GM12878 (cell line): ENCODE data around the gene ASRGL1. TPM values are rescaled to one million over a fixed set of nuclear protein-coding genes. Genes with fewer than 3 reads are reported as not detected.

Experiments used
- ATAC-seq: fragments of 200-7000 bp; cut with Tn5 transposase; 3 replicates; pipeline ENCODE4 v1.9.1; 2020; ENCODE audit warnings: mild to moderate bottlenecking, moderate library complexity
- BruUV-seq: library from RNA; stranded (reverse); fragments of 400-500 nt; replicated peaks from 2 replicates; lab custom pipeline; 2021; lab: Mats Ljungman, UMichigan
- CTCF ChIA-PET: fragments of 300-600 bp; sonication (Branson Sonifier 250); formaldehyde crosslinking; extraction: SDS; loops from one replicate; lab custom pipeline; 2021; ENCODE audit warnings: inconsistent platforms; lab: Yijun Ruan, JAX
- POLR2A ChIA-PET: fragments of 350-600 bp; formaldehyde crosslinking; extraction: SDS; loops from one replicate; lab custom pipeline; 2021; ENCODE audit warnings: inconsistent platforms; lab: Charles Lee
- RAD21 ChIA-PET: fragments of 300-600 bp; sonication (Branson Sonifier 250); formaldehyde crosslinking; loops from one replicate; lab custom pipeline; 2023; ENCODE audit warnings: antibody characterized with exemption; ENCODE audit not compliant: unreplicated experiment; lab: Charles Lee
- SMC1A ChIA-PET: fragments of 300-600 bp; sonication (Branson Sonifier 250); formaldehyde crosslinking; loops from one replicate; lab custom pipeline; 2023; ENCODE audit not compliant: unreplicated experiment, uncharacterized antibody; lab: Charles Lee
- DNase-seq: peaks from one replicate; pipeline ENCODE4 v3.0.0-alpha.2; 2011; ENCODE audit warnings: low read depth, low spot score
- FAIRE-seq: peaks from 3 replicates; lab custom pipeline; 2011; peaks lifted over from hg19 to GRCh38; lab: Jason Lieb, UNC
- H2AFZ ChIP-seq: 2 replicates; pipeline ENCODE4 v1.6.0; 2011; ENCODE audit warnings: low read depth, low read length, control low read depth; ENCODE audit not compliant: control insufficient read depth
- H3K27ac ChIP-seq: 2 replicates; pipeline ENCODE4 v1.5.1; 2011; ENCODE audit warnings: control low read depth; ENCODE audit not compliant: control insufficient read depth, insufficient read depth
- H3K27me3 ChIP-seq, 2 experiments: replicated peaks in 1 of 2; 2 replicates each; pipeline versions ENCODE4 v1.6.0 to v1.6.1; 2011; ENCODE audit warnings: low read length in 1 of 2; ENCODE audit not compliant: control insufficient read depth in 2 of 2, insufficient read depth in 2 of 2
- H3K36me3 ChIP-seq, 2 experiments: 2 replicates each; pipeline ENCODE4 v1.5.1; 2011; ENCODE audit warnings: low read length in 1 of 2; ENCODE audit not compliant: control insufficient read depth in 2 of 2, insufficient read depth in 2 of 2
- H3K4me1 ChIP-seq: 2 replicates; pipeline ENCODE4 v1.6.1; 2011; ENCODE audit warnings: mild to moderate bottlenecking, low read length, moderate library complexity, mixed read lengths; ENCODE audit not compliant: control insufficient read depth, insufficient read depth
- H3K4me2 ChIP-seq: 2 replicates; pipeline ENCODE4 v1.6.0; 2011; ENCODE audit warnings: control low read depth; ENCODE audit not compliant: control insufficient read depth, insufficient read depth
- H3K4me3 ChIP-seq: fragments of 200-600 bp; sonication (generic); 2 replicates; pipeline ENCODE4 v1.5.1; 2016
- H3K79me2 ChIP-seq: 2 replicates; pipeline ENCODE4 v1.6.0; 2011; ENCODE audit warnings: low read length; ENCODE audit not compliant: control insufficient read depth, insufficient read depth
- H3K9ac ChIP-seq: 2 replicates; pipeline ENCODE4 v1.8.0; 2011; ENCODE audit warnings: low read length, control low read depth, mixed read lengths; ENCODE audit not compliant: control insufficient read depth, insufficient read depth
- H3K9me3 ChIP-seq: replicated peaks from 3 replicates; pipeline ENCODE4 v1.5.1; 2011; ENCODE audit warnings: mild to moderate bottlenecking, low read length; ENCODE audit not compliant: control insufficient read depth, insufficient read depth
- H4K20me1 ChIP-seq: 2 replicates; pipeline ENCODE4 v1.6.0; 2011; ENCODE audit not compliant: control insufficient read depth, insufficient read depth
- CBFB ChIP-seq: IDR thresholded peaks from 2 replicates; pipeline ENCODE4 v1.6.1; 2016; ENCODE audit warnings: antibody characterized with exemption, low read depth
- CREB1 ChIP-seq: IDR thresholded peaks from 2 replicates; pipeline ENCODE4 v1.6.1; 2012; ENCODE audit warnings: low read depth, mild to moderate bottlenecking, inconsistent platforms
- NBN ChIP-seq: fragments of 450-650 bp; IDR thresholded peaks from 2 replicates; pipeline ENCODE4 v1.6.1; 2016
- NFIC ChIP-seq: IDR thresholded peaks from 2 replicates; pipeline ENCODE4 v1.6.1; 2012; ENCODE audit warnings: low read depth, mild to moderate bottlenecking, inconsistent platforms, low read length, moderate library complexity
- NRF1 ChIP-seq: conservative IDR thresholded peaks from 2 replicates; pipeline ENCODE4 v1.6.1; 2011; ENCODE audit warnings: mild to moderate bottlenecking, low read depth, low read length, improper control_type of control experiment
- POLR2AphosphoS2 ChIP-seq: IDR thresholded peaks from 2 replicates; pipeline ENCODE4 v1.6.1; 2011; ENCODE audit warnings: low read depth, mild to moderate bottlenecking, low read length, improper control_type of control experiment, moderate library complexity
- RBBP5 ChIP-seq: fragments of 200-600 bp; sonication (generic); conservative IDR thresholded peaks from 2 replicates; pipeline ENCODE4 v1.6.1; 2016
- SIX5 ChIP-seq: IDR thresholded peaks from 2 replicates; pipeline ENCODE4 v1.6.1; 2011; ENCODE audit warnings: mild to moderate bottlenecking, low read depth, low read length, moderate library complexity; ENCODE audit not compliant: severe bottlenecking
- SMC3 ChIP-seq: IDR thresholded peaks from 2 replicates; pipeline ENCODE4 v1.6.1; 2011; ENCODE audit warnings: low read length, improper control_type of control experiment, borderline replicate concordance
- SPI1 ChIP-seq: IDR thresholded peaks from 2 replicates; pipeline ENCODE4 v1.6.1; 2011; ENCODE audit warnings: low read depth, mild to moderate bottlenecking, low read length, moderate library complexity, borderline replicate concordance; ENCODE audit not compliant: insufficient read depth
- SREBF2 ChIP-seq: IDR thresholded peaks from 2 replicates; pipeline ENCODE4 v1.6.1; 2012; ENCODE audit warnings: mild to moderate bottlenecking, low read length
- SUZ12 ChIP-seq: fragments of 200-600 bp; sonication (generic); IDR thresholded peaks from one replicate; pipeline ENCODE4 v1.6.1; 2018; ENCODE audit warnings: antibody characterized with exemption, mild to moderate bottlenecking; ENCODE audit not compliant: unreplicated experiment
- TAF1 ChIP-seq: IDR thresholded peaks from 2 replicates; pipeline ENCODE4 v1.6.1; 2011; ENCODE audit warnings: mild to moderate bottlenecking, low read depth, low read length, borderline replicate concordance
- YBX1 ChIP-seq: fragments of 450-650 bp; IDR thresholded peaks from 2 replicates; pipeline ENCODE4 v1.6.1; 2016; ENCODE audit warnings: antibody characterized with exemption
- ZNF24 ChIP-seq: fragments of 450-650 bp; IDR thresholded peaks from 2 replicates; pipeline ENCODE4 v1.6.1; 2017; ENCODE audit warnings: antibody characterized with exemption, mild to moderate bottlenecking
- WGBS: methylation state at CpG from one replicate; pipeline ENCODE4 v1.1.6; 2016; ENCODE audit warnings: low lambda C conversion rate; ENCODE audit not compliant: insufficient replicate concordance, insufficient coverage; ENCODE audit errors: missing lambda C conversion rate; 5-methylcytosine and 5-hydroxymethylcytosine counted together
- in situ Hi-C: fragments of 300-500 bp; cut with MboI; formaldehyde crosslinking; loops from 9 replicates; pipeline ENCODE4 v1.14.3; 2018; ENCODE audit warnings: mixed read lengths
- intact Hi-C: fragments of 100-400 bp; cut with micrococcal nuclease; formaldehyde crosslinking; loops from one replicate; pipeline ENCODE4 v1.14.2; 2022; ENCODE audit not compliant: unreplicated experiment
- polyA plus RNA-seq, 11 experiments: library from polyadenylated mRNA; depleted of rRNA in 4 of 11; unstranded in 6 of 11; stranded (reverse) in 5 of 11; fragments of >200 nt; fragmentation: Nextera tagmentation in 4 of 11; fragmentation: Illumina TruSeq in 1 of 11; extraction: Ambion mirVana in 4 of 11; extraction: Trizol in 1 of 11; gene quantifications; 1 replicate in 1 of 11; 2 replicates in 10 of 11; pipeline versions ENCODE4 v1.2.1 to v1.2.3, GENCODE V29; 2011 to 2016; ENCODE audit warnings: inconsistent platforms in 2 of 11, missing spikeins in 2 of 11, low read depth in 1 of 11
- total RNA-seq, 4 experiments: library from RNA; depleted of rRNA in 3 of 4; stranded (reverse); fragments of >200 nt in 3 of 4; fragmentation: Illumina TruSeq in 1 of 4; extraction: Trizol in 1 of 4; gene quantifications; 2 replicates each; pipeline versions ENCODE4 v1.2.1 to v1.2.3, GENCODE V29; 2013 to 2021
- TF ChIP-seq, protein P1 (sequence below): fragments of 450-650 bp; IDR thresholded peaks from 2 replicates; pipeline ENCODE4 v1.6.1; 2017; ENCODE audit warnings: mild to moderate bottlenecking

The ASRGL1 gene
- total and polyA plus RNA-seq, 10 of the 15 experiments (the other 5 are each of a cell fraction or from before 2014, with no cell fraction given) = 0.97 to 24.5 (median 4.8) TPM

- in situ Hi-C loops (no loop called here), intact Hi-C loops (no loop called here)
- H3K9me3 ChIP-seq = no peaks in the 10 kb centered on the region
- peaks cover 0 to 2% of the 10 kb centered on the region in 2 experiments; a peak in 3 of 4 replicates for H3K27me3 ChIP-seq
- H4K20me1 ChIP-seq = no peaks in the 10 kb centered on the region
- DNase-seq (no peak), FAIRE-seq (no peak), ATAC-seq (no peak)
- H3K9ac ChIP-seq = no peak overlapping the region
- BruUV-seq = no TSS peak
- WGBS = 0% methylated on average over 1 of the region's 1 CpG
- H2AFZ ChIP-seq = no peak overlapping the region
- no peaks in the 10 kb centered on the region for H3K79me2 ChIP-seq
- H3K27ac ChIP-seq = no peak overlapping the region
- TF ChIP-seq ZNF24 = no peak
- TF ChIP-seq, protein P1, sequence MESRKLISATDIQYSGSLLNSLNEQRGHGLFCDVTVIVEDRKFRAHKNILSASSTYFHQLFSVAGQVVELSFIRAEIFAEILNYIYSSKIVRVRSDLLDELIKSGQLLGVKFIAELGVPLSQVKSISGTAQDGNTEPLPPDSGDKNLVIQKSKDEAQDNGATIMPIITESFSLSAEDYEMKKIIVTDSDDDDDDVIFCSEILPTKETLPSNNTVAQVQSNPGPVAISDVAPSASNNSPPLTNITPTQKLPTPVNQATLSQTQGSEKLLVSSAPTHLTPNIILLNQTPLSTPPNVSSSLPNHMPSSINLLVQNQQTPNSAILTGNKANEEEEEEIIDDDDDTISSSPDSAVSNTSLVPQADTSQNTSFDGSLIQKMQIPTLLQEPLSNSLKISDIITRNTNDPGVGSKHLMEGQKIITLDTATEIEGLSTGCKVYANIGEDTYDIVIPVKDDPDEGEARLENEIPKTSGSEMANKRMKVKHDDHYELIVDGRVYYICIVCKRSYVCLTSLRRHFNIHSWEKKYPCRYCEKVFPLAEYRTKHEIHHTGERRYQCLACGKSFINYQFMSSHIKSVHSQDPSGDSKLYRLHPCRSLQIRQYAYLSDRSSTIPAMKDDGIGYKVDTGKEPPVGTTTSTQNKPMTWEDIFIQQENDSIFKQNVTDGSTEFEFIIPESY = no peak
- no peak for TF ChIP-seq CBFB
- no peak for TF ChIP-seq SUZ12
- SMC1A ChIA-PET = interaction anchor here (0.8 to 1.0 kb wide), 2 partner anchors 9 to 144 kb away, joined by 3 read pairs; no protein-coding TSS in a partner anchor
- H3K36me3 ChIP-seq = no peaks in the 10 kb centered on the region
- H3K4me3 ChIP-seq = no peak overlapping the region
- H3K4me2 ChIP-seq = no peak overlapping the region
- POLR2A ChIA-PET = no interaction called here
- RAD21 ChIA-PET = no interaction called here
- CTCF ChIA-PET = no interaction called here
- H3K4me1 ChIP-seq = no peaks in the 10 kb centered on the region
These were observed 21.8 kb upstream of the ASRGL1 start for GRCh38 chr11:62315431-62315830.

DNA sequence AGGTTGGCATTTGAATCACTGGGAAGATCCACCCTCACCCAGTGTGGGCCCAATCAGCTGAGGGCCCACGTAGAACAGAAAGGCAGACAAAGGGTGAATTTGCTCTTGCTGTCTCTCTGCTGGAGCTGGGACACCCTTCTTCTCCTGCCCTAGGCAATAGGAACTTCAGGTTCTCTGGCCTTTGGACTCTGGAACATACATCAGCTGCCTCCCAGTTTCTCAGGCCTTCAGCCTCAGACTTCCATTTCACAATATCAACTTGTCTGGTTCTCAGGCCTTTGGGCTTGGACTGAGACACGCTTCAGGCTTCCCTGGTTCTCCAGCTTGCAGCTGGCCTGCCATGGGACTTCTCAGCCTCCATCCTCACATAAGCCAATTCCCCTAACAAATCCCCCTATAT is 14.7 kb upstream of the ASRGL1 start:
- Histone ChIP-seq H3K36me3 (no peaks in the 10 kb centered on the region), H3K9me3 (no peaks in the 10 kb centered on the region), H4K20me1 (0 out of 2 replicates have a peak, but pooled peaks cover 2% of the 10 kb centered on the region), H3K9ac (no peak overlapping the region), H2AFZ (no peak overlapping the region), H3K4me1 (no peaks in the 10 kb centered on the region), H3K27ac (no peak overlapping the region), H3K4me3 (no peak overlapping the region), H3K27me3 (no peaks in the 10 kb centered on the region; a peak in 2 of 4 replicates), H3K4me2 (no peak overlapping the region), H3K79me2 (no peaks in the 10 kb centered on the region)
- RAD21 ChIA-PET = no interaction called here
- SMC1A ChIA-PET = interaction anchor here (0.9 to 1.4 kb wide), 5 partner anchors 9 to 241 kb away, joined by 3 to 4 read pairs (median 4); partner anchors contain the start of gene ASRGL1
- WGBS = 0% methylated on average over 1 of the region's 2 CpGs
- no TSS peak for BruUV-seq
- POLR2A ChIA-PET = no interaction called here
- FAIRE-seq (no peak), ATAC-seq (no peak), DNase-seq (no peak)
- intact Hi-C loops (no loop called here), in situ Hi-C loops (no loop called here)
- CTCF ChIA-PET = interaction anchor here (1.0 to 3.3 kb wide), 7 partner anchors 9 to 215 kb away, joined by 3 to 15 read pairs (median 5); no protein-coding TSS in a partner anchor
- no peak for TF ChIP-seq RBBP5
- TF ChIP-seq YBX1 = no peak
- TF ChIP-seq NRF1 = no peak
- TF ChIP-seq POLR2AphosphoS2 = no peak
- TF ChIP-seq SREBF2 = no peak
- no peak for TF ChIP-seq SMC3
- no peak for TF ChIP-seq SPI1
- TF ChIP-seq NFIC = no peak
- no peak for TF ChIP-seq NBN
- no peak for TF ChIP-seq SIX5
- no peak for TF ChIP-seq CREB1
- TF ChIP-seq TAF1 = no peak
